Coronary artery (tissue), 2 donors: ENCODE data around the gene IGSF23.
"Not testable (repeated sequence)": the region's sequence is repeated elsewhere in the genome, so short reads cannot be mapped to it uniquely, and the experiment has no call there.

Experiments
- DNase-seq: peaks from one replicate; pipeline ENCODE4 v3.0.0-alpha.2; 2017; ENCODE audit warnings: low spot score
- H3K27ac ChIP-seq, 2 donors: fragments of 200-600 bp; sonication (generic); one replicate each; pipeline ENCODE4 v1.5.1; 2016 to 2019
- H3K4me3 ChIP-seq: fragments of 200-600 bp; sonication (generic); 2 replicates; pipeline ENCODE4 v1.5.1; 2016; ENCODE audit warnings: mild to moderate bottlenecking, moderate library complexity
- CTCF ChIP-seq: fragments of 200-600 bp; sonication (generic); IDR thresholded peaks from one replicate; pipeline ENCODE4 v1.5.1; 2019; ENCODE audit warnings: antibody characterized with exemption

Gene IGSF23

GRCh38 chr19:44588771-44589112, 24.6 kb upstream of the IGSF23 start:
- DNase-seq, result no peak
- H3K27ac ChIP-seq, result no peak overlapping the region
- H3K4me3 ChIP-seq, result no peak overlapping the region
- no peak for TF ChIP-seq CTCF

GRCh38 chr19:44590245-44591059, 22.9 kb upstream of the IGSF23 start:
- no peak for TF ChIP-seq CTCF
- no peak for DNase-seq
- Histone ChIP-seq H3K27ac (no peak overlapping the region), H3K4me3 (no peak overlapping the region)

GRCh38 chr19:44591340-44591993, 21.9 kb upstream of the IGSF23 start:
- not testable (repeated sequence) for H3K27ac ChIP-seq, H3K4me3 ChIP-seq, DNase-seq

GRCh38 chr19:44592451-44592890, 20.9 kb upstream of the IGSF23 start:
- no peak for DNase-seq
- no peak overlapping the region for H3K27ac ChIP-seq
- no peak for TF ChIP-seq CTCF
- no peak overlapping the region for H3K4me3 ChIP-seq

- no peak for TF ChIP-seq CTCF
- no peak overlapping the region for H3K4me3 ChIP-seq
- no peak overlapping the region for H3K27ac ChIP-seq
- DNase-seq, result no peak
Observed at GRCh38 chr19:44593294-44593693, 20.1 kb upstream of the IGSF23 start.

- DNase-seq, H3K4me3 ChIP-seq, H3K27ac ChIP-seq: not testable (repeated sequence)
Observed at GRCh38 chr19:44593866-44594266, 19.5 kb upstream of the IGSF23 start.

- no peak for TF ChIP-seq CTCF
- DNase-seq, result no peak
- Histone ChIP-seq H3K27ac (no peak overlapping the region), H3K4me3 (no peak overlapping the region)
Observed at GRCh38 chr19:44596428-44597130, 16.8 kb upstream of the IGSF23 start.

- no peak for DNase-seq
Observed at GRCh38 chr19:44597131-44597491, 16.3 kb upstream of the IGSF23 start.

More at GRCh38 chr19:44597131-44597491, 16.3 kb upstream of the IGSF23 start:
- Histone ChIP-seq H3K27ac (no peak overlapping the region), H3K4me3 (no peak overlapping the region)
- no peak for TF ChIP-seq CTCF
